Peyer's patch (tissue), 4 donors: ENCODE data around the gene CSF1R. TPM values are rescaled to one million over a fixed set of nuclear protein-coding genes. Genes with fewer than 3 reads are reported as not detected.

ENCODE experiments used
- DNase-seq, 3 donors: peaks; one replicate each; pipeline ENCODE4 v3.0.0-alpha.2; 2017 to 2019
- H3K27ac ChIP-seq, 4 donors: fragments of 200-600 bp; sonication (generic); one replicate each; pipeline ENCODE4 v1.5.1; 2016 to 2019
- H3K27me3 ChIP-seq, 2 donors: fragments of 200-600 bp; sonication (generic); one replicate each; pipeline ENCODE4 v1.5.1; 2019
- H3K36me3 ChIP-seq, 3 donors: fragments of 200-600 bp; sonication (generic); one replicate each; pipeline ENCODE4 v1.5.1; 2016 to 2019
- H3K4me1 ChIP-seq, 4 donors: fragments of 200-600 bp; sonication (generic); one replicate each; pipeline ENCODE4 v1.5.1; 2016 to 2019
- H3K4me3 ChIP-seq, 4 donors: fragments of 200-600 bp; sonication (generic); 1 replicate in 3 of 4; 2 replicates in 1 of 4; pipeline ENCODE4 v1.5.1; 2016 to 2019; ENCODE audit warnings: mild to moderate bottlenecking in 1 of 4
- H3K9me3 ChIP-seq, 4 donors: fragments of 200-600 bp; sonication (generic); one replicate each; pipeline ENCODE4 v1.5.1; 2016 to 2019; ENCODE audit warnings: mild to moderate bottlenecking in 1 of 4
- CTCF ChIP-seq, 6 experiments: fragments of 450-650 bp in 4 of 6; fragments of 200-600 bp in 2 of 6; sonication (generic) in 1 of 6; IDR thresholded peaks; one replicate each; pipeline ENCODE4 v1.5.1; 2017 to 2019; ENCODE audit warnings: antibody characterized with exemption in 6 of 6, mild to moderate bottlenecking in 3 of 6, moderate library complexity in 1 of 6
- POLR2A ChIP-seq, 2 donors: fragments of 450-650 bp; IDR thresholded peaks; one replicate each; pipeline ENCODE4 v1.5.1; 2017; ENCODE audit warnings: antibody characterized with exemption in 2 of 2, mild to moderate bottlenecking in 2 of 2, moderate library complexity in 2 of 2
- total RNA-seq, 4 donors: library from RNA; depleted of rRNA; stranded (reverse); fragments of >200 nt; gene quantifications; one replicate each; pipeline ENCODE4 v1.1.0, GENCODE V29; 2016

CSF1R gene
- total RNA-seq, 4 donors from 2014 or later, result 2.1 to 24.8 (median 13.5) TPM

- H3K27ac ChIP-seq, result no peak overlapping the region
- H3K4me1 ChIP-seq, result no peaks in the 10 kb centered on the region
- H3K9me3 ChIP-seq, result no peaks in the 10 kb centered on the region
- H3K36me3 ChIP-seq, result peaks cover 0 to 75% (median 0%) of the 10 kb centered on the region in 3 donors
- TF ChIP-seq POLR2A (IDR thresholded peaks at IDR 0.05) (no peak), CTCF (IDR thresholded peaks at IDR 0.05) (no peak)
- no peak for DNase-seq
- no peaks in the 10 kb centered on the region for H3K27me3 ChIP-seq
- H3K4me3 ChIP-seq, result no peak overlapping the region
Measured at GRCh38 chr5:150021491-150022157, 64.7 kb downstream of the CSF1R start.

GRCh38 chr5:150020249-150020648, 66.1 kb downstream of the CSF1R start:
- Histone ChIP-seq H3K27ac (no peak overlapping the region), H3K36me3 (peaks cover 0 to 70% (median 0%) of the 10 kb centered on the region in 3 donors), H3K9me3 (no peaks in the 10 kb centered on the region), H3K27me3 (no peaks in the 10 kb centered on the region), H3K4me3 (no peak overlapping the region), H3K4me1 (no peaks in the 10 kb centered on the region)
- no peak for TF ChIP-seq POLR2A (IDR thresholded peaks at IDR 0.05)
- DNase-seq, result no peak

- no peaks in the 10 kb centered on the region for H3K9me3 ChIP-seq
- H3K27me3 ChIP-seq, result no peaks in the 10 kb centered on the region
- no peak overlapping the region for H3K4me3 ChIP-seq
- DNase-seq, result no peak
- no peaks in the 10 kb centered on the region for H3K4me1 ChIP-seq
- H3K36me3 ChIP-seq, result peaks cover 0 to 77% (median 6%) of the 10 kb centered on the region in 3 donors
- no peak overlapping the region for H3K27ac ChIP-seq
- TF ChIP-seq CTCF (IDR thresholded peaks at IDR 0.05) (no peak), POLR2A (IDR thresholded peaks at IDR 0.05) (no peak)
Measured at GRCh38 chr5:150017226-150018005, 68.9 kb downstream of the CSF1R start.

- no peak for TF ChIP-seq POLR2A (IDR thresholded peaks at IDR 0.05)
- TF ChIP-seq CTCF (IDR thresholded peaks at IDR 0.05), result no peak
- no peak overlapping the region for H3K27ac ChIP-seq
- no peaks in the 10 kb centered on the region for H3K9me3 ChIP-seq
- peaks cover 0 to 79% (median 6%) of the 10 kb centered on the region in 3 donors for H3K36me3 ChIP-seq
- no peak for DNase-seq
- no peaks in the 10 kb centered on the region for H3K27me3 ChIP-seq
- H3K4me3 ChIP-seq, result no peak overlapping the region
- H3K4me1 ChIP-seq, result no peaks in the 10 kb centered on the region
Measured at GRCh38 chr5:150016537-150016936, 69.8 kb downstream of the CSF1R start.

GRCh38 chr5:150015415-150015814, 70.9 kb downstream of the CSF1R start:
- Histone ChIP-seq H3K27me3 (no peaks in the 10 kb centered on the region), H3K36me3 (peaks cover 0 to 78% (median 6%) of the 10 kb centered on the region in 3 donors)
- TF ChIP-seq POLR2A (IDR thresholded peaks at IDR 0.05) (no peak), CTCF (IDR thresholded peaks at IDR 0.05) (no peak)

GRCh38 chr5:150014456-150014855, 71.9 kb downstream of the CSF1R start:
- Histone ChIP-seq H3K4me3 (no peak overlapping the region), H3K36me3 (peaks cover 0 to 79% (median 6%) of the 10 kb centered on the region in 3 donors), H3K27me3 (no peaks in the 10 kb centered on the region), H3K27ac (no peak overlapping the region), H3K4me1 (no peaks in the 10 kb centered on the region), H3K9me3 (no peaks in the 10 kb centered on the region)
- DNase-seq, result no peak
- no peak for TF ChIP-seq CTCF (IDR thresholded peaks at IDR 0.05)
- TF ChIP-seq POLR2A (IDR thresholded peaks at IDR 0.05), result no peak

More at GRCh38 chr5:150015415-150015814, 70.9 kb downstream of the CSF1R start:
- DNase-seq, result no peak
- H3K9me3 ChIP-seq, result no peaks in the 10 kb centered on the region
- no peak overlapping the region for H3K27ac ChIP-seq
- no peaks in the 10 kb centered on the region for H3K4me1 ChIP-seq
- H3K4me3 ChIP-seq, result no peak overlapping the region
